SU-DHL-6 (cell line): Measurements from ENCODE around the gene ZC3H12C.

Experiments
- EZH2phosphoT487 ChIP-seq: fragments of 200-600 bp; sonication (generic), shearing (Covaris generic); conservative IDR thresholded peaks from 2 replicates; pipeline ENCODE4 v1.6.1; 2018; ENCODE audit warnings: mild to moderate bottlenecking, antibody characterized with exemption, low read length, moderate library complexity, mixed read lengths
- TF ChIP-seq, protein P1 (sequence below): fragments of 200-600 bp; sonication (generic); IDR thresholded peaks from one replicate; pipeline ENCODE4 v1.5.1; 2017; ENCODE audit warnings: antibody characterized with exemption, mild to moderate bottlenecking, low read length, moderate library complexity; ENCODE audit not compliant: insufficient read depth, poor library complexity, severe bottlenecking

DNA sequence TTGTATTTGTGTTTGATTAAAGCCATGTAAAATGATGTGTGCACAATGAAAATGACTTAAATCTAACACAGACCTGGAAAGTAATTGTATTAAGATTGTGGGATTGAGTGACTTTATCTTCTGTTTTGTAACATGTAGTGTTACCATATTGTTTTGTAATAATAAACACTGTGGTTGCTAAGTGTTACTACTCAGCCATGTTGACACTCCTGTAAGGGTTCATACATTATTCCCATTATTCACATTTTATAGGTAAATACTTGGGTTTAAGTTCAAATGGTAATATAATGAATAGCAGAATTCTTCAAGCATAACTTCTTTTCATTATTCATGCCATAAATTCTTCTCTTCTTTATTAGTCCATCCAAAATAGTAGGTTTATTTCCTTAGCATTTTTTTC is 69.0 kb downstream of the ZC3H12C start:
- TF ChIP-seq, protein P1, sequence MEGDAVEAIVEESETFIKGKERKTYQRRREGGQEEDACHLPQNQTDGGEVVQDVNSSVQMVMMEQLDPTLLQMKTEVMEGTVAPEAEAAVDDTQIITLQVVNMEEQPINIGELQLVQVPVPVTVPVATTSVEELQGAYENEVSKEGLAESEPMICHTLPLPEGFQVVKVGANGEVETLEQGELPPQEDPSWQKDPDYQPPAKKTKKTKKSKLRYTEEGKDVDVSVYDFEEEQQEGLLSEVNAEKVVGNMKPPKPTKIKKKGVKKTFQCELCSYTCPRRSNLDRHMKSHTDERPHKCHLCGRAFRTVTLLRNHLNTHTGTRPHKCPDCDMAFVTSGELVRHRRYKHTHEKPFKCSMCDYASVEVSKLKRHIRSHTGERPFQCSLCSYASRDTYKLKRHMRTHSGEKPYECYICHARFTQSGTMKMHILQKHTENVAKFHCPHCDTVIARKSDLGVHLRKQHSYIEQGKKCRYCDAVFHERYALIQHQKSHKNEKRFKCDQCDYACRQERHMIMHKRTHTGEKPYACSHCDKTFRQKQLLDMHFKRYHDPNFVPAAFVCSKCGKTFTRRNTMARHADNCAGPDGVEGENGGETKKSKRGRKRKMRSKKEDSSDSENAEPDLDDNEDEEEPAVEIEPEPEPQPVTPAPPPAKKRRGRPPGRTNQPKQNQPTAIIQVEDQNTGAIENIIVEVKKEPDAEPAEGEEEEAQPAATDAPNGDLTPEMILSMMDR: no peak
- no peak for TF ChIP-seq EZH2phosphoT487
